PC-9 (cell line): ENCODE results near the gene PRKX. TPM values are rescaled to one million over a fixed set of nuclear protein-coding genes. Genes with fewer than 3 reads are reported as not detected.
A peak's percentile ranks its signal among the peaks of the same experiment; 100 is the strongest.
"Not testable (repeated sequence)": the region's sequence is repeated elsewhere in the genome, so short reads cannot be mapped to it uniquely, and the experiment has no call there.

Experiments used
- BruUV-seq: library from RNA; stranded (reverse); fragments of 400-500 nt; replicated peaks from 2 replicates; lab custom pipeline; 2021; lab: Mats Ljungman, UMichigan
- CTCF ChIA-PET: fragments of 300-600 bp; sonication (Branson Sonifier 250); formaldehyde crosslinking; loops from one replicate; lab custom pipeline; 2022; ENCODE audit warnings: antibody characterized with exemption; lab: Charles Lee
- POLR2A ChIA-PET: fragments of 300-600 bp; sonication (Branson Sonifier 250); formaldehyde crosslinking; loops from one replicate; lab custom pipeline; 2022; ENCODE audit warnings: antibody characterized with exemption; ENCODE audit not compliant: unreplicated experiment; lab: Charles Lee
- DNase-seq, 2 experiments: peaks; one replicate each; pipeline versions ENCODE4 v3.0.0 to v3.0.0-alpha.2; 2015 to 2022; ENCODE audit warnings: mixed read lengths in 1 of 2
- H2AFZ ChIP-seq: fragments of 200-600 bp; sonication (generic); 2 replicates; pipeline ENCODE4 v1.8.1; 2017; ENCODE audit warnings: antibody characterized with exemption
- H3F3A ChIP-seq: fragments of 200-600 bp; sonication (generic); 2 replicates; pipeline ENCODE4 v1.8.1; 2017; ENCODE audit warnings: antibody characterized with exemption, mild to moderate bottlenecking, low read depth; ENCODE audit not compliant: insufficient read depth
- H3K27ac ChIP-seq: fragments of 200-600 bp; sonication (generic); 2 replicates; pipeline ENCODE4 v1.6.1; 2016; ENCODE audit warnings: mixed run types
- H3K27me3 ChIP-seq: fragments of 200-600 bp; sonication (generic); 2 replicates; pipeline ENCODE4 v1.6.1; 2016; ENCODE audit warnings: low read depth, mixed run types; ENCODE audit not compliant: insufficient read depth
- H3K36me3 ChIP-seq: fragments of 200-600 bp; sonication (generic); 2 replicates; pipeline ENCODE4 v1.6.1; 2016; ENCODE audit warnings: low read depth, mixed run types
- H3K4me1 ChIP-seq: fragments of 200-600 bp; sonication (generic); replicated peaks from 2 replicates; pipeline ENCODE4 v1.6.1; 2016; ENCODE audit warnings: mixed run types; ENCODE audit not compliant: insufficient read depth
- H3K4me2 ChIP-seq: fragments of 200-600 bp; sonication (generic); 2 replicates; pipeline ENCODE4 v1.6.1; 2017; ENCODE audit warnings: mixed run types
- H3K4me3 ChIP-seq: fragments of 200-600 bp; sonication (generic); 2 replicates; pipeline ENCODE4 v1.6.1; 2016; ENCODE audit warnings: mixed run types
- H3K79me2 ChIP-seq: fragments of 200-600 bp; sonication (generic); 2 replicates; pipeline ENCODE4 v1.6.1; 2017; ENCODE audit warnings: low read depth, mixed run types
- H3K9me2 ChIP-seq: fragments of 200-600 bp; sonication (generic); 2 replicates; pipeline ENCODE4 v1.8.1; 2017; ENCODE audit warnings: mild to moderate bottlenecking; ENCODE audit not compliant: insufficient read depth
- H3K9me3 ChIP-seq: fragments of 200-600 bp; sonication (generic); 2 replicates; pipeline ENCODE4 v1.8.1; 2016; ENCODE audit warnings: low read depth; ENCODE audit not compliant: insufficient read depth
- H4K20me1 ChIP-seq: fragments of 200-600 bp; sonication (generic); 2 replicates; pipeline ENCODE4 v1.8.1; 2017; ENCODE audit not compliant: insufficient read depth
- EZH2 ChIP-seq: fragments of 200-600 bp; sonication (generic); IDR thresholded peaks from 2 replicates; pipeline ENCODE4 v1.8.0; 2017; ENCODE audit warnings: antibody characterized with exemption, low read depth
- intact Hi-C: fragments of 100-400 bp; cut with micrococcal nuclease; formaldehyde crosslinking; loops from one replicate; pipeline ENCODE4 v1.10.0; 2022; ENCODE audit not compliant: unreplicated experiment
- total RNA-seq: library from RNA; stranded (reverse); gene quantifications from 2 replicates; pipeline ENCODE4 v1.2.3, GENCODE V29; 2021
- TF ChIP-seq, protein P1 (sequence below): fragments of 200-600 bp; sonication (generic); conservative IDR thresholded peaks from 2 replicates; pipeline ENCODE4 v1.6.1; 2017; ENCODE audit warnings: mixed run types, antibody characterized with exemption, mild to moderate bottlenecking, moderate library complexity

Gene PRKX
- total RNA-seq, 1 experiment from 2014 or later = 31.5 TPM

DNA sequence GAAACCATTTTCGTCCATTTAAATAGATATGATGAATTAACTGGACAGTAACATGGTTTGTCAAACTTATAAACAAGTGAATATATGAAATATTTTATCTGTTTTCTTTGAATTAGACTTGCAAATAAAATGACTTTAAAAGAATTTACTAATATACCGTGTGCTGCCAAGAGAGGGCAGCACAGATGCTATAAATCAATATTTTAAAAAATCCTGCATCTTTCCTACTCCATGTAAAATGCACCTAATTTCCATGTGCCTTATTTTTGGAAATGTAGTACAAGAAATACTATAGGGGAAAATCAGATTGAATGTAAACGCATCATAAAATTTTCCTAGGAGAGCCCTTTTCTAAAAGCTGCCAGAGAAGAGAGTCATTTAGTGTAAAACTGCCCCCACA lies 62.2 kb downstream of the PRKX start:
- H3K9me3 ChIP-seq = no peaks in the 10 kb centered on the region
- H3K4me2 ChIP-seq = no peak overlapping the region
- H4K20me1 ChIP-seq = no peaks in the 10 kb centered on the region
- intact Hi-C loops = loop anchor here (1.0 to 10.0 kb wide), 2 partner anchors 134 to 161 kb away; no protein-coding TSS in a partner anchor
- no peaks in the 10 kb centered on the region for H3K9me2 ChIP-seq
- H3K4me1 ChIP-seq = no peaks in the 10 kb centered on the region
- no peak overlapping the region for H2AFZ ChIP-seq
- TF ChIP-seq EZH2 = no peak
- TF ChIP-seq, protein P1, sequence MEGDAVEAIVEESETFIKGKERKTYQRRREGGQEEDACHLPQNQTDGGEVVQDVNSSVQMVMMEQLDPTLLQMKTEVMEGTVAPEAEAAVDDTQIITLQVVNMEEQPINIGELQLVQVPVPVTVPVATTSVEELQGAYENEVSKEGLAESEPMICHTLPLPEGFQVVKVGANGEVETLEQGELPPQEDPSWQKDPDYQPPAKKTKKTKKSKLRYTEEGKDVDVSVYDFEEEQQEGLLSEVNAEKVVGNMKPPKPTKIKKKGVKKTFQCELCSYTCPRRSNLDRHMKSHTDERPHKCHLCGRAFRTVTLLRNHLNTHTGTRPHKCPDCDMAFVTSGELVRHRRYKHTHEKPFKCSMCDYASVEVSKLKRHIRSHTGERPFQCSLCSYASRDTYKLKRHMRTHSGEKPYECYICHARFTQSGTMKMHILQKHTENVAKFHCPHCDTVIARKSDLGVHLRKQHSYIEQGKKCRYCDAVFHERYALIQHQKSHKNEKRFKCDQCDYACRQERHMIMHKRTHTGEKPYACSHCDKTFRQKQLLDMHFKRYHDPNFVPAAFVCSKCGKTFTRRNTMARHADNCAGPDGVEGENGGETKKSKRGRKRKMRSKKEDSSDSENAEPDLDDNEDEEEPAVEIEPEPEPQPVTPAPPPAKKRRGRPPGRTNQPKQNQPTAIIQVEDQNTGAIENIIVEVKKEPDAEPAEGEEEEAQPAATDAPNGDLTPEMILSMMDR = peak; percentile 85
- DNase-seq = no peak
- no peak overlapping the region for H3K27ac ChIP-seq
- no peaks in the 10 kb centered on the region for H3K27me3 ChIP-seq
- CTCF ChIA-PET = no interaction called here
- no peak overlapping the region for H3K4me3 ChIP-seq
- no peaks in the 10 kb centered on the region for H3K36me3 ChIP-seq
- no peaks in the 10 kb centered on the region for H3F3A ChIP-seq
- POLR2A ChIA-PET = no interaction called here
- BruUV-seq = no TSS peak
- H3K79me2 ChIP-seq = no peaks in the 10 kb centered on the region

GRCh38 chrX:3648084-3648483 lies 65.4 kb downstream of the PRKX start:
- Histone ChIP-seq H3K4me2 (no peak overlapping the region), H3F3A (no peaks in the 10 kb centered on the region), H3K79me2 (no peaks in the 10 kb centered on the region), H3K9me2 (no peaks in the 10 kb centered on the region), H3K27me3 (no peaks in the 10 kb centered on the region), H4K20me1 (no peaks in the 10 kb centered on the region), H2AFZ (no peak overlapping the region), H3K27ac (no peak overlapping the region), H3K4me1 (no peaks in the 10 kb centered on the region), H3K9me3 (no peaks in the 10 kb centered on the region), H3K36me3 (no peaks in the 10 kb centered on the region), H3K4me3 (no peak overlapping the region)
- TF ChIP-seq, protein P1 = no peak
- no peak for TF ChIP-seq EZH2
- CTCF ChIA-PET = no interaction called here
- POLR2A ChIA-PET = no interaction called here
- no TSS peak for BruUV-seq
- intact Hi-C loops = no loop called here
- DNase-seq = no peak

- H3K27ac ChIP-seq, POLR2A ChIA-PET, DNase-seq, H3K4me2 ChIP-seq, H3K9me3 ChIP-seq, H3K9me2 ChIP-seq, H2AFZ ChIP-seq, BruUV-seq, H3F3A ChIP-seq, H3K79me2 ChIP-seq, H3K27me3 ChIP-seq, CTCF ChIA-PET, H3K4me1 ChIP-seq, H3K36me3 ChIP-seq, H3K4me3 ChIP-seq, H4K20me1 ChIP-seq: not testable (repeated sequence)
- intact Hi-C loops = loop anchor here (5.0 to 10.0 kb wide), 2 partner anchors 603 to 765 kb away; no protein-coding TSS in a partner anchor
Observed at GRCh38 chrX:3639858-3640631, 73.4 kb downstream of the PRKX start.
